ENCODE measurements around the gene ARID4B.

- TF ChIP-seq CTCF (optimal IDR thresholded peaks at IDR 0.05 in 1 of 3, IDR thresholded peaks at IDR 0.05 in 1 of 3, conservative IDR thresholded peaks at IDR 0.05 in 1 of 3; ENCODE audit: extremely low read depth in 1 of 3, insufficient read depth in 2 of 3, low read length in 3 of 3) (no peak), EZH2 (IDR thresholded peaks at IDR 0.05; ENCODE audit: low read length) (no peak)
Observed at GRCh38 chr1:235280467-235280866, 47.5 kb downstream of the ARID4B start.

All from keratinocyte (primary cell).